GM12878 (cell line): ENCODE results near the gene TGFBR3. TPM values are rescaled to one million over a fixed set of nuclear protein-coding genes. Genes with fewer than 3 reads are reported as not detected.

Experiments
- ATAC-seq: fragments of 200-7000 bp; cut with Tn5 transposase; 3 replicates; pipeline ENCODE4 v1.9.1; 2020; ENCODE audit warnings: mild to moderate bottlenecking, moderate library complexity
- BruUV-seq: library from RNA; stranded (reverse); fragments of 400-500 nt; replicated peaks from 2 replicates; lab custom pipeline; 2021; lab: Mats Ljungman, UMichigan
- CTCF ChIA-PET: fragments of 300-600 bp; sonication (Branson Sonifier 250); formaldehyde crosslinking; extraction: SDS; loops from one replicate; lab custom pipeline; 2021; ENCODE audit warnings: inconsistent platforms; lab: Yijun Ruan, JAX
- POLR2A ChIA-PET: fragments of 350-600 bp; formaldehyde crosslinking; extraction: SDS; loops from one replicate; lab custom pipeline; 2021; ENCODE audit warnings: inconsistent platforms; lab: Charles Lee
- RAD21 ChIA-PET: fragments of 300-600 bp; sonication (Branson Sonifier 250); formaldehyde crosslinking; loops from one replicate; lab custom pipeline; 2023; ENCODE audit warnings: antibody characterized with exemption; ENCODE audit not compliant: unreplicated experiment; lab: Charles Lee
- SMC1A ChIA-PET: fragments of 300-600 bp; sonication (Branson Sonifier 250); formaldehyde crosslinking; loops from one replicate; lab custom pipeline; 2023; ENCODE audit not compliant: unreplicated experiment, uncharacterized antibody; lab: Charles Lee
- DNase-seq: peaks from one replicate; pipeline ENCODE4 v3.0.0-alpha.2; 2011; ENCODE audit warnings: low read depth, low spot score
- FAIRE-seq: peaks from 3 replicates; lab custom pipeline; 2011; peaks lifted over from hg19 to GRCh38; lab: Jason Lieb, UNC
- H2AFZ ChIP-seq: 2 replicates; pipeline ENCODE4 v1.6.0; 2011; ENCODE audit warnings: low read depth, low read length, control low read depth; ENCODE audit not compliant: control insufficient read depth
- H3K27ac ChIP-seq: 2 replicates; pipeline ENCODE4 v1.5.1; 2011; ENCODE audit warnings: control low read depth; ENCODE audit not compliant: control insufficient read depth, insufficient read depth
- H3K27me3 ChIP-seq, 2 experiments: replicated peaks in 1 of 2; 2 replicates each; pipeline versions ENCODE4 v1.6.0 to v1.6.1; 2011; ENCODE audit warnings: low read length in 1 of 2; ENCODE audit not compliant: control insufficient read depth in 2 of 2, insufficient read depth in 2 of 2
- H3K36me3 ChIP-seq, 2 experiments: 2 replicates each; pipeline ENCODE4 v1.5.1; 2011; ENCODE audit warnings: low read length in 1 of 2; ENCODE audit not compliant: control insufficient read depth in 2 of 2, insufficient read depth in 2 of 2
- H3K4me1 ChIP-seq: 2 replicates; pipeline ENCODE4 v1.6.1; 2011; ENCODE audit warnings: mild to moderate bottlenecking, low read length, moderate library complexity, mixed read lengths; ENCODE audit not compliant: control insufficient read depth, insufficient read depth
- H3K4me2 ChIP-seq: 2 replicates; pipeline ENCODE4 v1.6.0; 2011; ENCODE audit warnings: control low read depth; ENCODE audit not compliant: control insufficient read depth, insufficient read depth
- H3K4me3 ChIP-seq: fragments of 200-600 bp; sonication (generic); 2 replicates; pipeline ENCODE4 v1.5.1; 2016
- H3K79me2 ChIP-seq: 2 replicates; pipeline ENCODE4 v1.6.0; 2011; ENCODE audit warnings: low read length; ENCODE audit not compliant: control insufficient read depth, insufficient read depth
- H3K9ac ChIP-seq: 2 replicates; pipeline ENCODE4 v1.8.0; 2011; ENCODE audit warnings: low read length, control low read depth, mixed read lengths; ENCODE audit not compliant: control insufficient read depth, insufficient read depth
- H3K9me3 ChIP-seq: replicated peaks from 3 replicates; pipeline ENCODE4 v1.5.1; 2011; ENCODE audit warnings: mild to moderate bottlenecking, low read length; ENCODE audit not compliant: control insufficient read depth, insufficient read depth
- H4K20me1 ChIP-seq: 2 replicates; pipeline ENCODE4 v1.6.0; 2011; ENCODE audit not compliant: control insufficient read depth, insufficient read depth
- BCL11A ChIP-seq: IDR thresholded peaks from 2 replicates; pipeline ENCODE4 v1.6.1; 2011; ENCODE audit warnings: low read depth, low read length
- BRCA1 ChIP-seq: IDR thresholded peaks from 2 replicates; pipeline ENCODE4 v1.6.1; 2011; ENCODE audit warnings: low read depth, low read length, improper control_type of control experiment
- CBFB ChIP-seq: IDR thresholded peaks from 2 replicates; pipeline ENCODE4 v1.6.1; 2016; ENCODE audit warnings: antibody characterized with exemption, low read depth
- CHD4 ChIP-seq: fragments of 200-600 bp; sonication (generic); IDR thresholded peaks from 2 replicates; pipeline ENCODE4 v1.6.1; 2016; ENCODE audit warnings: mild to moderate bottlenecking
- DPF2 ChIP-seq: fragments of 450-650 bp; IDR thresholded peaks from 2 replicates; pipeline ENCODE4 v1.6.1; 2017; ENCODE audit warnings: mild to moderate bottlenecking
- EED ChIP-seq: sonication (generic); IDR thresholded peaks from 2 replicates; pipeline ENCODE4 v1.6.1; 2016; ENCODE audit warnings: antibody characterized with exemption, low read depth
- ETV6 ChIP-seq, 2 experiments: fragments of 450-650 bp in 1 of 2; IDR thresholded peaks in 1 of 2; conservative IDR thresholded peaks in 1 of 2; 2 replicates each; pipeline ENCODE4 v1.6.1; 2014; ENCODE audit warnings: antibody characterized with exemption in 1 of 2, borderline replicate concordance in 1 of 2, low read depth in 1 of 2, mild to moderate bottlenecking in 1 of 2, moderate library complexity in 1 of 2
- FOS ChIP-seq: IDR thresholded peaks from 3 replicates; pipeline ENCODE4 v1.6.1; 2011; ENCODE audit warnings: borderline replicate concordance; ENCODE audit not compliant: insufficient read length; ENCODE audit errors: extremely low read depth
- IKZF1 ChIP-seq: fragments of 450-650 bp; conservative IDR thresholded peaks from 2 replicates; pipeline ENCODE4 v1.6.1; 2017; ENCODE audit warnings: antibody characterized with exemption, mild to moderate bottlenecking
- IKZF2 ChIP-seq, 2 experiments: fragments of 450-650 bp; IDR thresholded peaks; 2 replicates each; pipeline ENCODE4 v1.6.1; 2017; ENCODE audit warnings: mild to moderate bottlenecking in 2 of 2, moderate library complexity in 2 of 2
- JUNB ChIP-seq: IDR thresholded peaks from 2 replicates; pipeline ENCODE4 v1.6.1; 2016; ENCODE audit warnings: antibody characterized with exemption, mild to moderate bottlenecking
- RAD21 ChIP-seq: IDR thresholded peaks from 2 replicates; pipeline ENCODE4 v1.6.1; 2011; ENCODE audit warnings: mild to moderate bottlenecking, low read depth, low read length, moderate library complexity; ENCODE audit not compliant: insufficient read depth
- RB1 ChIP-seq: fragments of 450-650 bp; formaldehyde crosslinking; IDR thresholded peaks from 2 replicates; pipeline ENCODE4 v1.6.1; 2017; ENCODE audit warnings: mild to moderate bottlenecking, borderline replicate concordance
- RUNX3 ChIP-seq: IDR thresholded peaks from 2 replicates; pipeline ENCODE4 v1.6.1; 2012; ENCODE audit warnings: low read length, inconsistent platforms
- SRF ChIP-seq, 2 experiments: IDR thresholded peaks; 2 replicates each; pipeline ENCODE4 v1.6.1; 2011; ENCODE audit warnings: low read depth in 2 of 2, low read length in 2 of 2, mild to moderate bottlenecking in 1 of 2, moderate library complexity in 1 of 2
- WGBS: methylation state at CpG from one replicate; pipeline ENCODE4 v1.1.6; 2016; ENCODE audit warnings: low lambda C conversion rate; ENCODE audit not compliant: insufficient replicate concordance, insufficient coverage; ENCODE audit errors: missing lambda C conversion rate; 5-methylcytosine and 5-hydroxymethylcytosine counted together
- in situ Hi-C: fragments of 300-500 bp; cut with MboI; formaldehyde crosslinking; loops from 9 replicates; pipeline ENCODE4 v1.14.3; 2018; ENCODE audit warnings: mixed read lengths
- intact Hi-C: fragments of 100-400 bp; cut with micrococcal nuclease; formaldehyde crosslinking; loops from one replicate; pipeline ENCODE4 v1.14.2; 2022; ENCODE audit not compliant: unreplicated experiment
- polyA plus RNA-seq, 11 experiments: library from polyadenylated mRNA; depleted of rRNA in 4 of 11; unstranded in 6 of 11; stranded (reverse) in 5 of 11; fragments of >200 nt; fragmentation: Nextera tagmentation in 4 of 11; fragmentation: Illumina TruSeq in 1 of 11; extraction: Ambion mirVana in 4 of 11; extraction: Trizol in 1 of 11; gene quantifications; 1 replicate in 1 of 11; 2 replicates in 10 of 11; pipeline versions ENCODE4 v1.2.1 to v1.2.3, GENCODE V29; 2011 to 2016; ENCODE audit warnings: inconsistent platforms in 2 of 11, missing spikeins in 2 of 11, low read depth in 1 of 11
- total RNA-seq, 4 experiments: library from RNA; depleted of rRNA in 3 of 4; stranded (reverse); fragments of >200 nt in 3 of 4; fragmentation: Illumina TruSeq in 1 of 4; extraction: Trizol in 1 of 4; gene quantifications; 2 replicates each; pipeline versions ENCODE4 v1.2.1 to v1.2.3, GENCODE V29; 2013 to 2021
- TF ChIP-seq, protein P1 (sequence below): IDR thresholded peaks from 2 replicates; pipeline ENCODE4 v1.6.1; 2012; ENCODE audit warnings: low read length, inconsistent platforms
- TF ChIP-seq, protein P2 (sequence below): fragments of 450-650 bp; formaldehyde crosslinking; IDR thresholded peaks from 2 replicates; pipeline ENCODE4 v1.4.0; 2020; ENCODE audit warnings: mild to moderate bottlenecking, moderate library complexity
- TF ChIP-seq, protein P3 (sequence below): IDR thresholded peaks from 2 replicates; pipeline ENCODE4 v1.6.1; 2011; ENCODE audit warnings: borderline replicate concordance, low read depth, mild to moderate bottlenecking, moderate library complexity, low read length; ENCODE audit not compliant: insufficient read depth, poor library complexity, severe bottlenecking

The TGFBR3 gene
- total and polyA plus RNA-seq, 10 of the 15 experiments (the other 5 are each of a cell fraction or from before 2014, with no cell fraction given) = 2.7 to 16.5 (median 12.6) TPM

DNA sequence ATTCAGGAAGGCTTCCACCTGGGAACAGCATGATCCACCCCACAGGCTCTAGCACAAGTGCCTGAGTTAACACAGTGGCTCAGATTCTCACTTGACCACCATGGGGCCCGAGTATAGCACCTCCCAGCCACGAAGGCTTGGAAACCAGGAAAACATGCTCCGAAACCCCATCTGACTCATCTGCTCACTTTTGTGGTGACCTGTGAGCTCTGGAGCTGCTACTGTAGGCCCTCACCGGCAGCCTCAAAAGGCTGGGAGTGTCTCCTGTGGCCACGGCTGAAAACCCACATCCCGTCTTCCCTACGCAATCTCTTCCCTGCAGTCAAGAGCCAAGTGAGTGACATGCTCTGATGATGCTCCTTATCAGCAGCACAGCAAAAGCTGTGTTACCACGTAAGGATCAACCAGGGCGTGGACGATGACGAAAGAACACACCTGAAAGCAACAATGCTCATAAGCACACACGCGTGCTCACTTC, 81.4 kb downstream of the TGFBR3 start:
- intact Hi-C loops = loop anchor here (2.0 to 10.0 kb wide), 3 partner anchors 72 to 300 kb away; partner anchors contain the start of gene CDC7
- H3K27me3 ChIP-seq = no peaks in the 10 kb centered on the region
- H3K9ac ChIP-seq = peak overlapping the region; percentile 68
- in situ Hi-C loops = no loop called here
- H3K9me3 ChIP-seq = no peaks in the 10 kb centered on the region
- peak; percentile 63 for ATAC-seq
- BruUV-seq = no TSS peak
- H3K4me1 ChIP-seq = peaks cover 33% of the 10 kb centered on the region
- no peaks in the 10 kb centered on the region for H3K79me2 ChIP-seq
- POLR2A ChIA-PET = no interaction called here
- CTCF ChIA-PET = interaction anchor here (0.6 kb wide), 1 partner anchor 30 kb away, joined by 3 read pairs; no protein-coding TSS in a partner anchor
- SMC1A ChIA-PET = interaction anchor here (0.9 to 1.2 kb wide), 5 partner anchors 9 to 73 kb away, joined by 3 read pairs; no protein-coding TSS in a partner anchor
- 64% methylated on average over 13 of the region's 13 CpGs for WGBS
- RAD21 ChIA-PET = interaction anchor here (1.2 kb wide), 1 partner anchor 15 kb away, joined by 4 read pairs; no protein-coding TSS in a partner anchor
- peak overlapping the region; percentile 82 for H3K4me2 ChIP-seq
- H3K4me3 ChIP-seq = no peak overlapping the region
- no peaks in the 10 kb centered on the region for H4K20me1 ChIP-seq
- H2AFZ ChIP-seq = peak overlapping the region; percentile 87
- DNase-seq = peak; percentile 60
- H3K27ac ChIP-seq = peak overlapping the region; percentile 81
- FAIRE-seq = no peak
- H3K36me3 ChIP-seq = no peaks in the 10 kb centered on the region
- TF ChIP-seq RB1 (no peak), SRF (IDR thresholded peaks at IDR 0.05; ENCODE audit: low read depth in 2 of 2, low read length in 2 of 2) (0 out of 4 replicates have a peak, but pooled peaks of 1 of the 2 experiments have one; percentile 46), RUNX3 (peak; percentile 98), FOS (no peak), DPF2 (peak; percentile 19; the same call in 1 of the 2 replicates), CHD4 (no peak), EED (peak; percentile 100), BRCA1 (no peak), IKZF2 (IDR thresholded peaks at IDR 0.05) (peak; percentile 84 to 86; a peak in 3 of 4 replicates), RAD21 (peak; percentile 19; the same call in 1 of the 2 replicates), ETV6 (conservative IDR thresholded peaks at IDR 0.05 in 1 of 2, IDR thresholded peaks at IDR 0.05 in 1 of 2; ENCODE audit: borderline replicate concordance in 1 of 2, low read depth in 1 of 2) (peak in 1 of 2 experiments; percentile 67; a peak in 1 of 4 replicates), JUNB (peak; percentile 68), BCL11A (peak; percentile 86), CBFB (peak; percentile 86), IKZF1 (peak; percentile 76; the same call in 1 of the 2 replicates)
- TF ChIP-seq, protein P1, sequence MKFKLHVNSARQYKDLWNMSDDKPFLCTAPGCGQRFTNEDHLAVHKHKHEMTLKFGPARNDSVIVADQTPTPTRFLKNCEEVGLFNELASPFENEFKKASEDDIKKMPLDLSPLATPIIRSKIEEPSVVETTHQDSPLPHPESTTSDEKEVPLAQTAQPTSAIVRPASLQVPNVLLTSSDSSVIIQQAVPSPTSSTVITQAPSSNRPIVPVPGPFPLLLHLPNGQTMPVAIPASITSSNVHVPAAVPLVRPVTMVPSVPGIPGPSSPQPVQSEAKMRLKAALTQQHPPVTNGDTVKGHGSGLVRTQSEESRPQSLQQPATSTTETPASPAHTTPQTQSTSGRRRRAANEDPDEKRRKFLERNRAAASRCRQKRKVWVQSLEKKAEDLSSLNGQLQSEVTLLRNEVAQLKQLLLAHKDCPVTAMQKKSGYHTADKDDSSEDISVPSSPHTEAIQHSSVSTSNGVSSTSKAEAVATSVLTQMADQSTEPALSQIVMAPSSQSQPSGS = peak; percentile 59; the same call in 1 of the 2 replicates
- TF ChIP-seq, protein P2, sequence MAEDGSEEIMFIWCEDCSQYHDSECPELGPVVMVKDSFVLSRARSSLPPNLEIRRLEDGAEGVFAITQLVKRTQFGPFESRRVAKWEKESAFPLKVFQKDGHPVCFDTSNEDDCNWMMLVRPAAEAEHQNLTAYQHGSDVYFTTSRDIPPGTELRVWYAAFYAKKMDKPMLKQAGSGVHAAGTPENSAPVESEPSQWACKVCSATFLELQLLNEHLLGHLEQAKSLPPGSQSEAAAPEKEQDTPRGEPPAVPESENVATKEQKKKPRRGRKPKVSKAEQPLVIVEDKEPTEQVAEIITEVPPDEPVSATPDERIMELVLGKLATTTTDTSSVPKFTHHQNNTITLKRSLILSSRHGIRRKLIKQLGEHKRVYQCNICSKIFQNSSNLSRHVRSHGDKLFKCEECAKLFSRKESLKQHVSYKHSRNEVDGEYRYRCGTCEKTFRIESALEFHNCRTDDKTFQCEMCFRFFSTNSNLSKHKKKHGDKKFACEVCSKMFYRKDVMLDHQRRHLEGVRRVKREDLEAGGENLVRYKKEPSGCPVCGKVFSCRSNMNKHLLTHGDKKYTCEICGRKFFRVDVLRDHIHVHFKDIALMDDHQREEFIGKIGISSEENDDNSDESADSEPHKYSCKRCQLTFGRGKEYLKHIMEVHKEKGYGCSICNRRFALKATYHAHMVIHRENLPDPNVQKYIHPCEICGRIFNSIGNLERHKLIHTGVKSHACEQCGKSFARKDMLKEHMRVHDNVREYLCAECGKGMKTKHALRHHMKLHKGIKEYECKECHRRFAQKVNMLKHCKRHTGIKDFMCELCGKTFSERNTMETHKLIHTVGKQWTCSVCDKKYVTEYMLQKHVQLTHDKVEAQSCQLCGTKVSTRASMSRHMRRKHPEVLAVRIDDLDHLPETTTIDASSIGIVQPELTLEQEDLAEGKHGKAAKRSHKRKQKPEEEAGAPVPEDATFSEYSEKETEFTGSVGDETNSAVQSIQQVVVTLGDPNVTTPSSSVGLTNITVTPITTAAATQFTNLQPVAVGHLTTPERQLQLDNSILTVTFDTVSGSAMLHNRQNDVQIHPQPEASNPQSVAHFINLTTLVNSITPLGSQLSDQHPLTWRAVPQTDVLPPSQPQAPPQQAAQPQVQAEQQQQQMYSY (CRISPR knock-in tag) = no peak
- TF ChIP-seq, protein P3, sequence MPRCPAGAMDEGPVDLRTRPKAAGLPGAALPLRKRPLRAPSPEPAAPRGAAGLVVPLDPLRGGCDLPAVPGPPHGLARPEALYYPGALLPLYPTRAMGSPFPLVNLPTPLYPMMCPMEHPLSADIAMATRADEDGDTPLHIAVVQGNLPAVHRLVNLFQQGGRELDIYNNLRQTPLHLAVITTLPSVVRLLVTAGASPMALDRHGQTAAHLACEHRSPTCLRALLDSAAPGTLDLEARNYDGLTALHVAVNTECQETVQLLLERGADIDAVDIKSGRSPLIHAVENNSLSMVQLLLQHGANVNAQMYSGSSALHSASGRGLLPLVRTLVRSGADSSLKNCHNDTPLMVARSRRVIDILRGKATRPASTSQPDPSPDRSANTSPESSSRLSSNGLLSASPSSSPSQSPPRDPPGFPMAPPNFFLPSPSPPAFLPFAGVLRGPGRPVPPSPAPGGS = peak; percentile 26
